Hepatocyte (in vitro differentiated cells): ENCODE data around the gene RASAL1. TPM values are rescaled to one million over a fixed set of nuclear protein-coding genes. Genes with fewer than 3 reads are reported as not detected.

ENCODE experiments used
- DNase-seq: peaks from one replicate; pipeline ENCODE4 v3.0.0-alpha.2; 2016; ENCODE audit warnings: low spot score
- H2AFZ ChIP-seq: fragments of 200-600 bp; sonication (generic); 2 replicates; pipeline ENCODE4 v1.6.0; 2016; ENCODE audit warnings: antibody characterized with exemption, mild to moderate bottlenecking
- H3K27ac ChIP-seq: fragments of 200-600 bp; sonication (generic); 2 replicates; pipeline ENCODE4 v1.5.1; 2016; ENCODE audit warnings: mild to moderate bottlenecking
- H3K27me3 ChIP-seq: fragments of 200-600 bp; sonication (generic); 2 replicates; pipeline ENCODE4 v1.6.1; 2016
- H3K36me3 ChIP-seq: fragments of 200-600 bp; sonication (generic); replicated peaks from 2 replicates; pipeline ENCODE4 v1.5.1; 2016; ENCODE audit warnings: low read depth; ENCODE audit not compliant: insufficient read depth
- H3K4me1 ChIP-seq: fragments of 200-600 bp; sonication (generic); 2 replicates; pipeline ENCODE4 v1.5.1; 2016; ENCODE audit warnings: mild to moderate bottlenecking, moderate library complexity; ENCODE audit not compliant: insufficient read depth
- H3K4me2 ChIP-seq: fragments of 200-600 bp; sonication (generic); 2 replicates; pipeline ENCODE4 v1.6.0; 2016
- H3K4me3 ChIP-seq: fragments of 200-600 bp; sonication (generic); 2 replicates; pipeline ENCODE4 v1.5.1; 2016; ENCODE audit warnings: mild to moderate bottlenecking
- H3K79me2 ChIP-seq: fragments of 200-600 bp; sonication (generic); 2 replicates; pipeline ENCODE4 v1.6.0; 2017; ENCODE audit warnings: mild to moderate bottlenecking
- H3K9me2 ChIP-seq: fragments of 200-600 bp; sonication (generic); replicated peaks from 2 replicates; pipeline ENCODE4 v1.6.0; 2017; ENCODE audit warnings: mild to moderate bottlenecking; ENCODE audit not compliant: insufficient read depth
- H3K9me3 ChIP-seq: fragments of 200-600 bp; sonication (generic); 2 replicates; pipeline ENCODE4 v1.5.1; 2016; ENCODE audit warnings: low read depth, mild to moderate bottlenecking
- H4K20me1 ChIP-seq: fragments of 200-600 bp; sonication (generic); 2 replicates; pipeline ENCODE4 v1.6.0; 2016; ENCODE audit warnings: mild to moderate bottlenecking; ENCODE audit not compliant: insufficient read depth, poor library complexity, severe bottlenecking
- CTCF ChIP-seq: fragments of 200-600 bp; sonication (generic); IDR thresholded peaks from 2 replicates; pipeline ENCODE4 v1.5.1; 2016; ENCODE audit warnings: antibody characterized with exemption, mild to moderate bottlenecking; ENCODE audit not compliant: poor library complexity
- EZH2 ChIP-seq: fragments of 200-600 bp; sonication (generic); IDR thresholded peaks from 2 replicates; pipeline ENCODE4 v1.6.1; 2016; ENCODE audit warnings: antibody characterized with exemption, mild to moderate bottlenecking, borderline replicate concordance
- EZH2phosphoT487 ChIP-seq: fragments of 200-600 bp; sonication (generic); IDR thresholded peaks from one replicate; pipeline ENCODE4 v1.6.1; 2018; ENCODE audit warnings: antibody characterized with exemption, mild to moderate bottlenecking, low read depth, moderate library complexity; ENCODE audit not compliant: unreplicated experiment, severe bottlenecking
- WGBS: methylation state at CpG from one replicate; pipeline ENCODE4 v1.1.6; 2016; ENCODE audit warnings: low lambda C conversion rate; ENCODE audit errors: missing lambda C conversion rate; 5-methylcytosine and 5-hydroxymethylcytosine counted together
- polyA plus RNA-seq: library from polyadenylated mRNA; unstranded; fragments of >200 nt; fragmentation: Nextera tagmentation; extraction: Ambion mirVana; gene quantifications from 2 replicates; pipeline ENCODE4 v1.2.1, GENCODE V29; 2016
- total RNA-seq: library from RNA; depleted of rRNA; stranded (reverse); fragments of >200 nt; gene quantifications from 2 replicates; pipeline ENCODE4 v1.2.3, GENCODE V29; 2014

Gene RASAL1
- total and polyA plus RNA-seq, 2 experiments from 2014 or later = 0.74 TPM; not detected in 1

GRCh38 chr12:113101751-113102150 lies 33.8 kb downstream of the RASAL1 start:
- Histone ChIP-seq H4K20me1 (no peaks in the 10 kb centered on the region), H3K27ac (no peak overlapping the region), H2AFZ (no peak overlapping the region), H3K9me2 (no peaks in the 10 kb centered on the region), H3K79me2 (no peaks in the 10 kb centered on the region), H3K4me1 (peaks cover 4% of the 10 kb centered on the region), H3K27me3 (peaks cover 16% of the 10 kb centered on the region), H3K36me3 (no peaks in the 10 kb centered on the region), H3K4me3 (no peak overlapping the region), H3K4me2 (no peak overlapping the region), H3K9me3 (no peaks in the 10 kb centered on the region)
- DNase-seq = no peak
- TF ChIP-seq EZH2 = no peak
- no peak for TF ChIP-seq EZH2phosphoT487
- no peak for TF ChIP-seq CTCF
- WGBS = 74% methylated on average over 10 of the region's 10 CpGs

DNA sequence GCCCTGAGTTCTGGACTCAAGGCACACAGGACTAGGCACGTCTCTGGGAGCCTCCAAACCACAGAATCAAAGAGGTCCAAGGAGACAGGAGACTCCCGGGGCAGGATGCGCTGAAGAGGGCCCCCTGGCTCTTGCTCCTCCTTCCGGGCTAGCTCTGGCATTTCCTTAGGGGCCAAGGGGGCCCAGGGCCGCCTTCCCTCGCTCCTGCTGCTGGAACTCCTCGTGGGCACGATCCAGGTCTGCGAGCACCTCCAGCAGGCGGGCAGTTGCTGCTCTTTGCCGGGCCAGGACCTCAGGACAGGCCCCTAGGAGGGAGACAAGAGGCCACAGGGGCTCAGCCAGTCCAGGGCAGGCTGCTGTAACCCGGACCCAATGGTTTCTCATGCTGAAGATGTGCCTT lies 35.8 kb downstream of the RASAL1 start:
- Histone ChIP-seq H3K27ac (no peak overlapping the region), H3K27me3 (peaks cover 11% of the 10 kb centered on the region), H3K4me2 (no peak overlapping the region), H3K79me2 (no peaks in the 10 kb centered on the region), H3K4me1 (peaks cover 4% of the 10 kb centered on the region), H2AFZ (no peak overlapping the region), H3K9me3 (no peaks in the 10 kb centered on the region), H3K9me2 (no peaks in the 10 kb centered on the region), H3K4me3 (no peak overlapping the region), H4K20me1 (no peaks in the 10 kb centered on the region), H3K36me3 (no peaks in the 10 kb centered on the region)
- DNase-seq = no peak
- TF ChIP-seq CTCF (no peak), EZH2phosphoT487 (no peak), EZH2 (no peak)
- WGBS = 84% methylated on average over 12 of the region's 12 CpGs

GRCh38 chr12:113099364-113099763 lies 36.2 kb downstream of the RASAL1 start:
- Histone ChIP-seq H3K4me2 (no peak overlapping the region), H3K4me1 (peaks cover 4% of the 10 kb centered on the region), H3K27ac (no peak overlapping the region), H4K20me1 (no peaks in the 10 kb centered on the region), H3K27me3 (peaks cover 8% of the 10 kb centered on the region), H3K4me3 (no peak overlapping the region), H3K9me2 (no peaks in the 10 kb centered on the region), H2AFZ (no peak overlapping the region), H3K36me3 (no peaks in the 10 kb centered on the region), H3K79me2 (no peaks in the 10 kb centered on the region), H3K9me3 (no peaks in the 10 kb centered on the region)
- no peak for DNase-seq
- TF ChIP-seq EZH2phosphoT487 (no peak), CTCF (no peak), EZH2 (no peak)

DNA sequence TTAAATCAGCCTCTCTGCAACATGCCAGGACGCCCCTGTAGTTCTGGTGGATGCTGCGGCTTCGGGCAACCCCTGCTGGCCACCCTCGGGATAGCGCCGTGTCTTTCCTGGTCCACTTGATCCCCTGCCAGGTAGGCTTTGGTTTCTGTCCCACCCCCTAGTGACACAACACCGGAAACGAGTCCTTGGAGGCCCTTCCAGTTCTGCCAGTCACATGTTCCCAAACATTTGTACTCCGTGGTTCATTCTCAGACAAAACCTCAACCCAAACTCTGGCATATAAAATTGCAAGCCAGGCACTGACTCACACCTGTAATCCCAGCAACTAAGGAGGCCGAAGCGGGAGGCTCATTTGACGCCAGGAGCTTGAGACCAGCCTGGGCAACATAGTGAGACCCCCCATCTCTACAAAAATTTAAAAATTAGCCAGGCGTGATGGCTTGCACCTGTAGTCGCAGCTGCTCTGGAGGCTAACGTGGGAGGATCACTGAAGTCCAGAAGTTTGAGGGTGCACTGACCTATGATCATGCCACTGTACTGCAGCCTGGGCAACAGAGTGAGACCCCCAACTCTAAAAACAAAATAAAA lies 37.0 kb downstream of the RASAL1 start:
- Histone ChIP-seq H3K4me1 (no peaks in the 10 kb centered on the region), H4K20me1 (no peaks in the 10 kb centered on the region), H3K4me2 (no peak overlapping the region), H2AFZ (no peak overlapping the region), H3K9me2 (no peaks in the 10 kb centered on the region), H3K27me3 (peaks cover 1% of the 10 kb centered on the region), H3K9me3 (no peaks in the 10 kb centered on the region), H3K36me3 (no peaks in the 10 kb centered on the region), H3K79me2 (no peaks in the 10 kb centered on the region), H3K4me3 (no peak overlapping the region), H3K27ac (no peak overlapping the region)
- 37% methylated on average over 15 of the region's 15 CpGs for WGBS
- TF ChIP-seq CTCF (peak; percentile 71), EZH2phosphoT487 (no peak)
- DNase-seq = peak; percentile 88
